ENCODE data around the gene SLC16A12.

The SLC16A12 gene

DNA sequence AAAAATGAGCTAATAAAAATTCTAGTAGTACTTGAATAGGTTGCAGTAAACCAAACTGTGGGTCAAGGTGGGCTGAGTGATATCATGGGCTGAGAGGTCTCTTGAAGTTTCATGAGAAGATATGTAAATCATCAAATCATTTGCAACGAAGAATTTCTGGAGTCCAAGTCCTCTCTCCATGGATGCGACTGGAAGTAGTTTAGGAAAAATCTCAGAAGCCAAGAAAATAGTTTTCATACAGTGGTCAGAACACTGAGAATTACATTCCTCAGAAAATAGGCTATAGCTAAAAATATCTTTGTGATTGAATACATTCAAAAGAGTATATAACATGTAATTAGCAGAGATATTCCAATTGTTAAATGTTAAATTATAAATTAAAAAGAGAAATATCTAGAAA lies 146.6 kb downstream of the SLC16A12 start:
- H3K27ac ChIP-seq, result no peak overlapping the region
- no peak for DNase-seq
- TF ChIP-seq, protein P1, sequence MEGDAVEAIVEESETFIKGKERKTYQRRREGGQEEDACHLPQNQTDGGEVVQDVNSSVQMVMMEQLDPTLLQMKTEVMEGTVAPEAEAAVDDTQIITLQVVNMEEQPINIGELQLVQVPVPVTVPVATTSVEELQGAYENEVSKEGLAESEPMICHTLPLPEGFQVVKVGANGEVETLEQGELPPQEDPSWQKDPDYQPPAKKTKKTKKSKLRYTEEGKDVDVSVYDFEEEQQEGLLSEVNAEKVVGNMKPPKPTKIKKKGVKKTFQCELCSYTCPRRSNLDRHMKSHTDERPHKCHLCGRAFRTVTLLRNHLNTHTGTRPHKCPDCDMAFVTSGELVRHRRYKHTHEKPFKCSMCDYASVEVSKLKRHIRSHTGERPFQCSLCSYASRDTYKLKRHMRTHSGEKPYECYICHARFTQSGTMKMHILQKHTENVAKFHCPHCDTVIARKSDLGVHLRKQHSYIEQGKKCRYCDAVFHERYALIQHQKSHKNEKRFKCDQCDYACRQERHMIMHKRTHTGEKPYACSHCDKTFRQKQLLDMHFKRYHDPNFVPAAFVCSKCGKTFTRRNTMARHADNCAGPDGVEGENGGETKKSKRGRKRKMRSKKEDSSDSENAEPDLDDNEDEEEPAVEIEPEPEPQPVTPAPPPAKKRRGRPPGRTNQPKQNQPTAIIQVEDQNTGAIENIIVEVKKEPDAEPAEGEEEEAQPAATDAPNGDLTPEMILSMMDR (IDR thresholded peaks at IDR 0.05), result no peak
- H3K4me3 ChIP-seq, result no peak overlapping the region
- H3K4me1 ChIP-seq, result peaks cover 0 to 20% (median 17%) of the 10 kb centered on the region in 4 donors
- H3K9me3 ChIP-seq, result no peaks in the 10 kb centered on the region
- no peaks in the 10 kb centered on the region for H3K27me3 ChIP-seq
- intact Hi-C loops (cut with DNase I; ENCODE audit: low total_unique reads), result no loop called here
- no peaks in the 10 kb centered on the region for H3K36me3 ChIP-seq

DNA sequence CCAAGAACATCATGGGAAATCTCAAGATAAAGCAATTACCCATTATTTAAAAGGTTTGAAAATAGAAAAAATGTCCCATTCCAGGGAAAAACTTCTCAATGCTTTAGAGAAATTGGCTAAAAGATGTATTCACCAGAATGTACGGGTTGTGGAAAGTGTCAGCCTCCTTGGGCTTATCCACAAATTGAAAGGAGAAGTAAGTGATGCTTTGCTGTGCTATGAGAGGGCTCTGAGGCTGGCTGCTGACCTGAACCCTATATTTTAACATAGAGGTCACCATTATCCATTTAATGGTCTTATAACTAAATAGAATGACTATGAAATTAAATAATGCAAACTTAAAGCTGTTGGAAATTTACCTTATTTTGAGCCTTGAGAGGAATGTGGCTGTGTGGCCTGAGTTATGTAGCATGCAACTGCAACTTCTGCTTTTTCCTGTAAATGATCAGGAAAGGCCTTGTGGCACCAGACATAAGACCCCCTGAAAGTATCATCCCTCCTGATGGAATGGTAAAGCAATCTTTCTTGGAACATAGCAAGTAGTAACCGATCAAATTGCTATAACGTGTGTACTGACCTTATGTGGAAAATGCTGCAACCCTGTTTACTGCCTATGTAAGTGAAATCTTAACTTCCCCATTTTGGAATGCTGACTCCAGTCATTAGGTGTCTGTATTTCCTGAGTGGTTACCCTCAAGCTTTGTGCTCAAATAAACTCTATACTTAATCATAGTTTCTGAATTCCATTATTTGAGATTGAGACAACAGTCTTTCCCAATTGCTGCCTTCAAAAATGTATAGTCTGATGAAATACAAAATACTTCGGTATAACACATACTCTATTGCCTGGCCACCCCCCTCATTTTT lies 150.7 kb downstream of the SLC16A12 start:
- Histone ChIP-seq H3K27me3 (no peaks in the 10 kb centered on the region), H3K9me3 (no peaks in the 10 kb centered on the region), H3K4me3 (no peak overlapping the region), H3K27ac (no peak overlapping the region), H3K4me1 (no peaks in the 10 kb centered on the region), H3K36me3 (no peaks in the 10 kb centered on the region)
- DNase-seq, result no peak
- TF ChIP-seq, protein P1 (IDR thresholded peaks at IDR 0.05), result no peak
- intact Hi-C loops (cut with DNase I; ENCODE audit: low total_unique reads), result no loop called here

DNA sequence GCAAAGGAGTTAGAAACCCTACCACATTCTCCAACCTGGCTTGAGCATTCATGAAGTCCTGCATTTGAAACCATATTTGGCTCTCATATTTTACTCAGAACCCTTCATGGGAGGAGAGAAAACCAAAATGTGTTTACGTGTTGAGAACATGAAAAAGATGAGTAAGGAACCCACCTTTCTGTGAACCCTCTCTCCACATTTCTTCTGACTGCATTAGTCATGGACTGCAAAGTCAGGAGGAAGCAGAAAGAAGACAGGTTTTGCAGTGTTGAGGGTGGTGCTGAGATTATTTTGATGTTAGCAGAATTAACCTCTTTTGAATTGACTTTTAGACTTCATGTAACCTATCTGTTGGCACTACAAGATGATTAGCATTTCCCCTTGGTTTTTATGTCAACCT lies 152.6 kb downstream of the SLC16A12 start:
- TF ChIP-seq, protein P1 (IDR thresholded peaks at IDR 0.05), result no peak
- Histone ChIP-seq H3K27ac (no peak overlapping the region), H3K4me3 (no peak overlapping the region), H3K4me1 (no peaks in the 10 kb centered on the region), H3K9me3 (no peaks in the 10 kb centered on the region), H3K36me3 (no peaks in the 10 kb centered on the region), H3K27me3 (no peaks in the 10 kb centered on the region)
- DNase-seq, result no peak
- intact Hi-C loops (cut with DNase I; ENCODE audit: low total_unique reads), result no loop called here
